HepG2 (cell line): ENCODE measurements around the gene TRIAP1. TPM values are rescaled to one million over a fixed set of nuclear protein-coding genes. Genes with fewer than 3 reads are reported as not detected.

Experiments
- ATAC-seq: fragments of 200-7000 bp; cut with Tn5 transposase; 3 replicates; pipeline ENCODE4 v1.9.1; 2020; ENCODE audit warnings: mild to moderate bottlenecking, moderate library complexity
- BruUV-seq: library from RNA; stranded (reverse); fragments of 400-500 nt; replicated peaks from 2 replicates; lab custom pipeline; 2021; lab: Mats Ljungman, UMichigan
- CTCF ChIA-PET: fragments of 300-600 bp; formaldehyde crosslinking; extraction: SDS; loops from one replicate; lab custom pipeline; 2021; ENCODE audit warnings: low total read pairs, inconsistent platforms, low intra/inter-chr PET ratio; lab: Yijun Ruan, JAX
- POLR2A ChIA-PET: fragments of 350-600 bp; sonication (Branson Sonifier 250); formaldehyde crosslinking; loops from one replicate; lab custom pipeline; 2020; ENCODE audit warnings: antibody characterized with exemption, inconsistent platforms; lab: Yijun Ruan, JAX
- DNase-seq: peaks from one replicate; pipeline ENCODE4 v3.0.0-alpha.2; 2015; ENCODE audit warnings: low spot score
- FAIRE-seq: peaks from 3 replicates; lab custom pipeline; 2011; peaks lifted over from hg19 to GRCh38; lab: Jason Lieb, UNC
- H2AFZ ChIP-seq: one replicate; pipeline ENCODE4 v1.6.1; 2011; ENCODE audit warnings: low read length, inconsistent platforms
- H3K27ac ChIP-seq: fragments of 300-600 bp; 3 replicates; pipeline ENCODE4 v1.8.0; 2011; ENCODE audit warnings: mixed run types, mild to moderate bottlenecking, mixed read lengths, low read length, inconsistent platforms; ENCODE audit not compliant: insufficient read depth; ENCODE audit errors: extremely low read length
- H3K27me3 ChIP-seq, 2 experiments: fragments of 200-600 bp in 1 of 2; 2 replicates in 1 of 2; 3 replicates in 1 of 2; pipeline versions ENCODE4 v1.6.0 to v1.8.0; 2011; ENCODE audit warnings: low read length in 2 of 2, mild to moderate bottlenecking in 2 of 2, moderate library complexity in 2 of 2, inconsistent platforms in 1 of 2; ENCODE audit not compliant: insufficient read depth in 2 of 2, control insufficient read depth in 1 of 2
- H3K36me3 ChIP-seq, 2 experiments: fragments of 200-600 bp in 1 of 2; replicated peaks in 1 of 2; 2 replicates in 1 of 2; 3 replicates in 1 of 2; pipeline versions ENCODE4 v1.5.1 to v1.8.0; 2011; ENCODE audit warnings: low read length in 2 of 2, inconsistent platforms in 1 of 2; ENCODE audit not compliant: insufficient read depth in 2 of 2, control insufficient read depth in 1 of 2
- H3K4me1 ChIP-seq: 2 replicates; pipeline ENCODE4 v1.5.1; 2012; ENCODE audit warnings: low read length, inconsistent platforms; ENCODE audit not compliant: insufficient read depth
- H3K4me2 ChIP-seq: 2 replicates; pipeline ENCODE4 v1.6.0; 2011; ENCODE audit warnings: low read depth, low read length, inconsistent platforms
- H3K4me3 ChIP-seq, 3 experiments: fragments of 200-600 bp in 1 of 3; sonication (generic), shearing (Covaris generic) in 1 of 3; replicated peaks in 1 of 3; 2 replicates each; pipeline ENCODE4 v1.5.1; 2011 to 2016; ENCODE audit warnings: low read length in 3 of 3, inconsistent platforms in 2 of 3, low read depth in 2 of 3, mild to moderate bottlenecking in 2 of 3, control low read depth in 1 of 3, mixed read lengths in 1 of 3; ENCODE audit not compliant: insufficient read depth in 1 of 3
- H3K79me2 ChIP-seq: one replicate; pipeline ENCODE4 v1.6.1; 2011; ENCODE audit warnings: low read length, inconsistent platforms; ENCODE audit not compliant: insufficient read depth
- H3K9ac ChIP-seq: 2 replicates; pipeline ENCODE4 v1.6.0; 2011; ENCODE audit warnings: mild to moderate bottlenecking, low read depth, low read length, inconsistent platforms; ENCODE audit not compliant: insufficient read depth
- H3K9me3 ChIP-seq: 2 replicates; pipeline ENCODE4 v1.5.1; 2012; ENCODE audit warnings: mild to moderate bottlenecking, low read length
- H4K20me1 ChIP-seq: 2 replicates; pipeline ENCODE4 v1.6.0; 2011; ENCODE audit warnings: inconsistent platforms, mild to moderate bottlenecking, low read length, moderate library complexity; ENCODE audit not compliant: insufficient read depth
- ARID2 ChIP-seq: sonication (generic); formaldehyde crosslinking; IDR thresholded peaks from 2 replicates; pipeline ENCODE4 v1.8.1; 2022; ENCODE audit warnings: mild to moderate bottlenecking, missing genetic modification reagents, borderline replicate concordance
- ATF4 ChIP-seq, 2 experiments: fragments of 450-650 bp in 1 of 2; sonication (generic) in 1 of 2; formaldehyde crosslinking; IDR thresholded peaks; 2 replicates each; pipeline versions ENCODE4 v1.5.0 to v1.8.0; 2020 to 2022; ENCODE audit warnings: mild to moderate bottlenecking in 1 of 2, missing genetic modification reagents in 1 of 2
- CBFB ChIP-seq: sonication (generic); formaldehyde crosslinking; IDR thresholded peaks from 2 replicates; pipeline ENCODE4 v1.4.0; 2020; ENCODE audit warnings: missing genetic modification reagents
- DMTF1 ChIP-seq: sonication (generic); formaldehyde crosslinking; IDR thresholded peaks from 2 replicates; pipeline ENCODE4 v1.4.0; 2020; ENCODE audit warnings: mild to moderate bottlenecking, missing genetic modification reagents
- FOXK2 ChIP-seq: fragments of 450-650 bp; IDR thresholded peaks from 2 replicates; pipeline ENCODE4 v1.6.1; 2016
- GPBP1L1 ChIP-seq: sonication (generic); formaldehyde crosslinking; IDR thresholded peaks from 2 replicates; pipeline ENCODE4 v1.5.0; 2020; ENCODE audit warnings: mild to moderate bottlenecking, missing genetic modification reagents
- JUN ChIP-seq: sonication (generic); formaldehyde crosslinking; IDR thresholded peaks from 2 replicates; pipeline ENCODE4 v1.4.0; 2020; ENCODE audit warnings: mild to moderate bottlenecking, missing genetic modification reagents
- KDM5B ChIP-seq: sonication (generic); formaldehyde crosslinking; IDR thresholded peaks from 2 replicates; pipeline ENCODE4 v1.4.0; 2020; ENCODE audit warnings: missing genetic modification reagents, mild to moderate bottlenecking, borderline replicate concordance
- RCOR2 ChIP-seq: IDR thresholded peaks from 2 replicates; pipeline ENCODE4 v1.6.1; 2016; ENCODE audit warnings: missing biosample characterization, missing genetic modification reagents
- REPIN1 ChIP-seq: sonication (generic); formaldehyde crosslinking; IDR thresholded peaks from 2 replicates; pipeline ENCODE4 v1.8.0; 2022; ENCODE audit warnings: missing genetic modification reagents, low read depth, mild to moderate bottlenecking, borderline replicate concordance
- RFXAP ChIP-seq: sonication (generic); formaldehyde crosslinking; IDR thresholded peaks from 2 replicates; pipeline ENCODE4 v1.4.0; 2020; ENCODE audit warnings: missing genetic modification reagents, borderline replicate concordance
- SAFB2 ChIP-seq: sonication (generic); formaldehyde crosslinking; IDR thresholded peaks from 2 replicates; pipeline ENCODE4 v1.5.1; 2020; ENCODE audit warnings: missing genetic modification reagents, low read depth, mild to moderate bottlenecking, borderline replicate concordance
- SATB2 ChIP-seq: sonication (generic); formaldehyde crosslinking; IDR thresholded peaks from 2 replicates; pipeline ENCODE4 v1.5.0; 2020; ENCODE audit warnings: missing genetic modification reagents
- TGIF2 ChIP-seq: IDR thresholded peaks from 2 replicates; pipeline ENCODE4 v1.6.1; 2016; ENCODE audit warnings: control low read depth, missing compliant biosample characterization
- ZNF253 ChIP-seq: sonication (generic); formaldehyde crosslinking; IDR thresholded peaks from 2 replicates; pipeline ENCODE4 v1.8.0; 2022; ENCODE audit warnings: mild to moderate bottlenecking, missing genetic modification reagents, borderline replicate concordance
- ZNF335 ChIP-seq: sonication (generic); formaldehyde crosslinking; IDR thresholded peaks from 2 replicates; pipeline ENCODE4 v1.4.0; 2020; ENCODE audit warnings: missing genetic modification reagents
- ZNF660 ChIP-seq: sonication (generic); formaldehyde crosslinking; IDR thresholded peaks from 2 replicates; pipeline ENCODE4 v1.5.1; 2020; ENCODE audit warnings: mild to moderate bottlenecking, low read depth, missing genetic modification reagents, borderline replicate concordance
- WGBS: methylation state at CpG from one replicate; pipeline ENCODE4 v1.1.6; 2017; ENCODE audit warnings: low lambda C conversion rate; 5-methylcytosine and 5-hydroxymethylcytosine counted together
- in situ Hi-C: cut with HindIII; loops from 2 replicates; pipeline ENCODE4 v1.10.0; 2017; ENCODE audit warnings: low pct_unique_long_range_greater_than_20kb; ENCODE audit not compliant: extremely low pct_ligation_motif_present
- intact Hi-C: fragments of 100-400 bp; cut with micrococcal nuclease; formaldehyde crosslinking; loops from one replicate; pipeline ENCODE4 v1.10.0; 2022; ENCODE audit not compliant: unreplicated experiment
- polyA plus RNA-seq, 8 experiments: library from polyadenylated mRNA; depleted of rRNA in 3 of 8; stranded (reverse) in 7 of 8; unstranded in 1 of 8; fragments of >200 nt; fragmentation: Illumina TruSeq in 4 of 8; extraction: Trizol in 4 of 8; gene quantifications; 2 replicates each; pipeline versions ENCODE4 v1.2.1 to v1.2.3, GENCODE V29; 2011 to 2016; ENCODE audit warnings: low read depth in 4 of 8, missing spikeins in 1 of 8, mixed read lengths in 1 of 8; ENCODE audit not compliant: insufficient read depth in 1 of 8
- total RNA-seq, 5 experiments: library from RNA; depleted of rRNA; stranded (reverse); fragments of >200 nt; fragmentation: Illumina TruSeq; extraction: Trizol; gene quantifications; 2 replicates each; pipeline ENCODE4 v1.2.3, GENCODE V29; 2016; ENCODE audit warnings: low read depth in 1 of 5

TRIAP1 gene
- total and polyA plus RNA-seq, 2 of the 13 experiments (the other 11 are each of a cell fraction or from before 2014, with no cell fraction given) = 55.0 to 117 TPM

- intact Hi-C loops = no loop called here
- no peaks in the 10 kb centered on the region for H3K79me2 ChIP-seq
- no peak overlapping the region for H3K9ac ChIP-seq
- no peak overlapping the region for H3K4me2 ChIP-seq
- in situ Hi-C loops = no loop called here
- DNase-seq = no peak
- no peak overlapping the region for H3K4me3 ChIP-seq
- peaks cover 8% of the 10 kb centered on the region for H3K4me1 ChIP-seq
- FAIRE-seq = no peak
- WGBS = 78% methylated on average over 4 of the region's 4 CpGs
- H4K20me1 ChIP-seq = no peaks in the 10 kb centered on the region
- TF ChIP-seq RFXAP (no peak), ZNF335 (no peak), SATB2 (CRISPR knock-in tag) (no peak), ARID2 (no peak), FOXK2 (no peak), REPIN1 (CRISPR knock-in tag) (no peak), TGIF2 (CRISPR knock-in tag) (no peak), DMTF1 (no peak), JUN (CRISPR knock-in tag) (no peak), GPBP1L1 (CRISPR knock-in tag) (no peak), SAFB2 (CRISPR knock-in tag) (no peak), ZNF253 (CRISPR knock-in tag) (no peak), ZNF660 (no peak), ATF4 (CRISPR knock-in tag; IDR thresholded peaks at IDR 0.05) (no peak), RCOR2 (no peak), CBFB (CRISPR knock-in tag) (no peak), KDM5B (CRISPR knock-in tag) (no peak)
- BruUV-seq = no TSS peak
- no peaks in the 10 kb centered on the region; a peak in 1 of 5 replicates for H3K27me3 ChIP-seq
- POLR2A ChIA-PET = no interaction called here
- no peaks in the 10 kb centered on the region for H3K36me3 ChIP-seq
- ATAC-seq = no peak
- CTCF ChIA-PET = no interaction called here
- no peak overlapping the region for H2AFZ ChIP-seq
- H3K27ac ChIP-seq = no peak overlapping the region
- H3K9me3 ChIP-seq = no peaks in the 10 kb centered on the region
Measured at GRCh38 chr12:120421701-120422100, 24.5 kb downstream of the TRIAP1 start.
